ENCODE data around the gene BAZ1A. TPM values are rescaled to one million over a fixed set of nuclear protein-coding genes. Genes with fewer than 3 reads are reported as not detected.

The BAZ1A gene
- total RNA-seq, 1 experiment from 2014 or later = 17.3 TPM

GRCh38 chr14:34732802-34733201 lies 142.4 kb downstream of the BAZ1A start:
- no peak for DNase-seq
- H3K4me1 ChIP-seq (replicated peaks; ENCODE audit: insufficient read depth) = peaks cover 26% of the 10 kb centered on the region
- peak overlapping the region; percentile 74 for H3K4me2 ChIP-seq
- H2AFZ ChIP-seq = no peak overlapping the region
- peaks cover 14% of the 10 kb centered on the region; the same call in 1 of the 2 replicates for H3F3A ChIP-seq (ENCODE audit: insufficient read depth, low read depth)
- no peaks in the 10 kb centered on the region for H4K20me1 ChIP-seq (ENCODE audit: insufficient read depth)
- H3K9me3 ChIP-seq (ENCODE audit: insufficient read depth, low read depth) = no peaks in the 10 kb centered on the region
- CTCF ChIA-PET = interaction anchor here (0.6 to 0.7 kb wide), 4 partner anchors 10 to 609 kb away, joined by 3 to 7 read pairs (median 4); no protein-coding TSS in a partner anchor
- H3K36me3 ChIP-seq (ENCODE audit: low read depth) = no peaks in the 10 kb centered on the region
- H3K79me2 ChIP-seq (ENCODE audit: low read depth) = no peaks in the 10 kb centered on the region
- no peaks in the 10 kb centered on the region for H3K9me2 ChIP-seq (ENCODE audit: insufficient read depth)
- H3K27ac ChIP-seq = peak overlapping the region; percentile 68
- TF ChIP-seq CTCF (conservative IDR thresholded peaks at IDR 0.05) (no peak), EZH2 (IDR thresholded peaks at IDR 0.05; ENCODE audit: low read depth) (no peak)
- POLR2A ChIA-PET (ENCODE audit: unreplicated experiment) = interaction anchor here (0.6 kb wide), 3 partner anchors 21 to 217 kb away, joined by 4 to 17 read pairs (median 8); no protein-coding TSS in a partner anchor
- no peak overlapping the region for H3K4me3 ChIP-seq
- H3K27me3 ChIP-seq (ENCODE audit: insufficient read depth, low read depth) = no peaks in the 10 kb centered on the region
- intact Hi-C loops (cut with micrococcal nuclease; ENCODE audit: unreplicated experiment) = no loop called here
- BruUV-seq (replicated peaks) = no TSS peak

GRCh38 chr14:34723867-34724266 lies 151.3 kb downstream of the BAZ1A start:
- intact Hi-C loops (cut with micrococcal nuclease; ENCODE audit: unreplicated experiment) = loop anchor here (2.0 kb wide), 1 partner anchor 51 kb away; no protein-coding TSS in a partner anchor
- BruUV-seq (replicated peaks) = no TSS peak
- POLR2A ChIA-PET (ENCODE audit: unreplicated experiment) = no interaction called here

More at GRCh38 chr14:34723867-34724266, 151.3 kb downstream of the BAZ1A start:
- Histone ChIP-seq H3K4me1 (replicated peaks; ENCODE audit: insufficient read depth) (no peaks in the 10 kb centered on the region), H3K9me3 (ENCODE audit: insufficient read depth, low read depth) (no peaks in the 10 kb centered on the region), H4K20me1 (ENCODE audit: insufficient read depth) (no peaks in the 10 kb centered on the region), H3K4me2 (no peak overlapping the region), H3F3A (ENCODE audit: insufficient read depth, low read depth) (no peaks in the 10 kb centered on the region), H3K4me3 (no peak overlapping the region), H3K36me3 (ENCODE audit: low read depth) (no peaks in the 10 kb centered on the region), H3K79me2 (ENCODE audit: low read depth) (no peaks in the 10 kb centered on the region), H3K27ac (no peak overlapping the region), H3K27me3 (ENCODE audit: insufficient read depth, low read depth) (no peaks in the 10 kb centered on the region), H2AFZ (no peak overlapping the region), H3K9me2 (ENCODE audit: insufficient read depth) (no peaks in the 10 kb centered on the region)
- TF ChIP-seq CTCF (conservative IDR thresholded peaks at IDR 0.05) (no peak), EZH2 (IDR thresholded peaks at IDR 0.05; ENCODE audit: low read depth) (no peak)
- CTCF ChIA-PET = interaction anchor here (0.6 to 0.7 kb wide), 2 partner anchors 28 to 484 kb away, joined by 3 read pairs; no protein-coding TSS in a partner anchor
- DNase-seq = no peak
